ENCODE data around the gene AHCYL2.
A peak's percentile ranks its signal among the peaks of the same experiment; 100 is the strongest.

DNA sequence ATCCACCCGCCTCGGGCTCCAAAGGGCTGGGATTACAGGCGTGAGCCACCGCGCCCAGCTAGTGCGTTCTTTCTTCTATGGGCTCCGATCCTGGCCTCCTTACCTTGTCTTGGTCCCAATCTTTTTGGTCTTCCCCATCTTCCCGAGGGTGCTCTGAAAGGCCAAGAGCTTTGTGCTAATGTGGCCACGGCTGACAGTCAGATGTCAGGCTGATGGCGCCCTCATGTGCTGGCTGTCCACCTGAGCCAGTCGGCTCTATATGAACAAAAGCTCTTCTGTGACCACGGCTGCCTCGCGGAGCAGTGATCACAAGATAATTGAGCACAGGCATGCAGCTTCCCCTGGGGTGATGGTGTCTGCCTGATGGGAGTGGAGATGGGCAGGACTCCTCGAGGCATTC, 11.0 kb upstream of the AHCYL2 start:
- TF ChIP-seq, protein P1, sequence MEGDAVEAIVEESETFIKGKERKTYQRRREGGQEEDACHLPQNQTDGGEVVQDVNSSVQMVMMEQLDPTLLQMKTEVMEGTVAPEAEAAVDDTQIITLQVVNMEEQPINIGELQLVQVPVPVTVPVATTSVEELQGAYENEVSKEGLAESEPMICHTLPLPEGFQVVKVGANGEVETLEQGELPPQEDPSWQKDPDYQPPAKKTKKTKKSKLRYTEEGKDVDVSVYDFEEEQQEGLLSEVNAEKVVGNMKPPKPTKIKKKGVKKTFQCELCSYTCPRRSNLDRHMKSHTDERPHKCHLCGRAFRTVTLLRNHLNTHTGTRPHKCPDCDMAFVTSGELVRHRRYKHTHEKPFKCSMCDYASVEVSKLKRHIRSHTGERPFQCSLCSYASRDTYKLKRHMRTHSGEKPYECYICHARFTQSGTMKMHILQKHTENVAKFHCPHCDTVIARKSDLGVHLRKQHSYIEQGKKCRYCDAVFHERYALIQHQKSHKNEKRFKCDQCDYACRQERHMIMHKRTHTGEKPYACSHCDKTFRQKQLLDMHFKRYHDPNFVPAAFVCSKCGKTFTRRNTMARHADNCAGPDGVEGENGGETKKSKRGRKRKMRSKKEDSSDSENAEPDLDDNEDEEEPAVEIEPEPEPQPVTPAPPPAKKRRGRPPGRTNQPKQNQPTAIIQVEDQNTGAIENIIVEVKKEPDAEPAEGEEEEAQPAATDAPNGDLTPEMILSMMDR (conservative IDR thresholded peaks at IDR 0.05; ENCODE audit: low read length) = peak; percentile 62
- no peak for TF ChIP-seq EZH2phosphoT487 (IDR thresholded peaks at IDR 0.05; ENCODE audit: borderline replicate concordance, low read depth, low read length)

Data from OCI-LY7 (cell line).